ENCODE measurements around the gene ATP10A.

ATP10A gene

GRCh38 chr15:25768271-25768670, 94.9 kb downstream of the ATP10A start:
- no peak overlapping the region for H3K27ac ChIP-seq
- DNase-seq (ENCODE audit: low spot score) = no peak
- no peak for TF ChIP-seq CTCF (conservative IDR thresholded peaks at IDR 0.05; ENCODE audit: low read depth)
- POLR2A ChIA-PET (ENCODE audit: low non-redundant PET) = no interaction called here
- CTCF ChIA-PET = no interaction called here

GRCh38 chr15:25767356-25768151, 95.6 kb downstream of the ATP10A start:
- TF ChIP-seq CTCF (conservative IDR thresholded peaks at IDR 0.05; ENCODE audit: low read depth) = no peak
- no peak overlapping the region for H3K27ac ChIP-seq
- ChIA-PET POLR2A (ENCODE audit: low non-redundant PET) (no interaction called here), CTCF (no interaction called here)
- DNase-seq (ENCODE audit: low spot score) = no peak

- H3K27ac ChIP-seq = no peak overlapping the region
- CTCF ChIA-PET = no interaction called here
- no peak for TF ChIP-seq CTCF (conservative IDR thresholded peaks at IDR 0.05; ENCODE audit: low read depth)
- POLR2A ChIA-PET (ENCODE audit: low non-redundant PET) = no interaction called here
- DNase-seq (ENCODE audit: low spot score) = no peak
Measured at GRCh38 chr15:25766417-25766816, 96.7 kb downstream of the ATP10A start.

GRCh38 chr15:25764980-25765735, 98.0 kb downstream of the ATP10A start:
- H3K27ac ChIP-seq = no peak overlapping the region
- TF ChIP-seq CTCF (conservative IDR thresholded peaks at IDR 0.05; ENCODE audit: low read depth) = no peak
- CTCF ChIA-PET = interaction anchor here (0.5 to 0.6 kb wide), 2 partner anchors 14 to 476 kb away, joined by 3 read pairs; no protein-coding TSS in a partner anchor
- no peak for DNase-seq (ENCODE audit: low spot score)
- POLR2A ChIA-PET (ENCODE audit: low non-redundant PET) = no interaction called here

GRCh38 chr15:25763954-25764353, 99.2 kb downstream of the ATP10A start:
- no peak overlapping the region for H3K27ac ChIP-seq
- no peak for DNase-seq (ENCODE audit: low spot score)
- ChIA-PET POLR2A (ENCODE audit: low non-redundant PET) (no interaction called here), CTCF (no interaction called here)
- no peak for TF ChIP-seq CTCF (conservative IDR thresholded peaks at IDR 0.05; ENCODE audit: low read depth)

- ChIA-PET CTCF (no interaction called here), POLR2A (ENCODE audit: low non-redundant PET) (no interaction called here)
- no peak for DNase-seq (ENCODE audit: low spot score)
- no peak overlapping the region for H3K27ac ChIP-seq
- no peak for TF ChIP-seq CTCF (conservative IDR thresholded peaks at IDR 0.05; ENCODE audit: low read depth)
Measured at GRCh38 chr15:25763331-25763751, 99.8 kb downstream of the ATP10A start.
